Activated naive CD4-positive, alpha-beta T cell treated with anti-CD3 and anti-CD28 coated beads, Interleukin-2, amount 10 ng/mL, durations not matched to agents 7 days and 5 days (primary cell): ENCODE measurements around the gene MAGED1.

ENCODE experiments used
- CTCF ChIA-PET: fragments of 350-600 bp; sonication (Branson Sonifier 250); formaldehyde crosslinking; loops from one replicate; lab custom pipeline; 2021; ENCODE audit warnings: antibody characterized with exemption; lab: Charles Lee
- DNase-seq: peaks from one replicate; pipeline ENCODE4 v3.0.0-alpha.2; 2020
- H3K27ac Mint-ChIP-seq: one replicate; pipeline ENCODE4 v1.8.0; 2021; ENCODE audit warnings: mild to moderate bottlenecking, moderate library complexity, mixed read lengths
- H3K27me3 Mint-ChIP-seq: one replicate; pipeline ENCODE4 v1.8.0; 2021; ENCODE audit warnings: mild to moderate bottlenecking, mixed read lengths
- H3K36me3 Mint-ChIP-seq: one replicate; pipeline ENCODE4 v1.8.0; 2021; ENCODE audit warnings: mixed read lengths
- H3K4me1 Mint-ChIP-seq: one replicate; pipeline ENCODE4 v1.8.0; 2021; ENCODE audit warnings: mixed read lengths
- H3K4me3 Mint-ChIP-seq: one replicate; pipeline ENCODE4 v1.8.0; 2021; ENCODE audit warnings: mild to moderate bottlenecking, moderate library complexity, mixed read lengths
- H3K9me3 Mint-ChIP-seq: one replicate; pipeline ENCODE4 v1.8.0; 2021; ENCODE audit warnings: mixed read lengths

Gene MAGED1, protein sequence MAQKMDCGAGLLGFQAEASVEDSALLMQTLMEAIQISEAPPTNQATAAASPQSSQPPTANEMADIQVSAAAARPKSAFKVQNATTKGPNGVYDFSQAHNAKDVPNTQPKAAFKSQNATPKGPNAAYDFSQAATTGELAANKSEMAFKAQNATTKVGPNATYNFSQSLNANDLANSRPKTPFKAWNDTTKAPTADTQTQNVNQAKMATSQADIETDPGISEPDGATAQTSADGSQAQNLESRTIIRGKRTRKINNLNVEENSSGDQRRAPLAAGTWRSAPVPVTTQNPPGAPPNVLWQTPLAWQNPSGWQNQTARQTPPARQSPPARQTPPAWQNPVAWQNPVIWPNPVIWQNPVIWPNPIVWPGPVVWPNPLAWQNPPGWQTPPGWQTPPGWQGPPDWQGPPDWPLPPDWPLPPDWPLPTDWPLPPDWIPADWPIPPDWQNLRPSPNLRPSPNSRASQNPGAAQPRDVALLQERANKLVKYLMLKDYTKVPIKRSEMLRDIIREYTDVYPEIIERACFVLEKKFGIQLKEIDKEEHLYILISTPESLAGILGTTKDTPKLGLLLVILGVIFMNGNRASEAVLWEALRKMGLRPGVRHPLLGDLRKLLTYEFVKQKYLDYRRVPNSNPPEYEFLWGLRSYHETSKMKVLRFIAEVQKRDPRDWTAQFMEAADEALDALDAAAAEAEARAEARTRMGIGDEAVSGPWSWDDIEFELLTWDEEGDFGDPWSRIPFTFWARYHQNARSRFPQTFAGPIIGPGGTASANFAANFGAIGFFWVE

DNA sequence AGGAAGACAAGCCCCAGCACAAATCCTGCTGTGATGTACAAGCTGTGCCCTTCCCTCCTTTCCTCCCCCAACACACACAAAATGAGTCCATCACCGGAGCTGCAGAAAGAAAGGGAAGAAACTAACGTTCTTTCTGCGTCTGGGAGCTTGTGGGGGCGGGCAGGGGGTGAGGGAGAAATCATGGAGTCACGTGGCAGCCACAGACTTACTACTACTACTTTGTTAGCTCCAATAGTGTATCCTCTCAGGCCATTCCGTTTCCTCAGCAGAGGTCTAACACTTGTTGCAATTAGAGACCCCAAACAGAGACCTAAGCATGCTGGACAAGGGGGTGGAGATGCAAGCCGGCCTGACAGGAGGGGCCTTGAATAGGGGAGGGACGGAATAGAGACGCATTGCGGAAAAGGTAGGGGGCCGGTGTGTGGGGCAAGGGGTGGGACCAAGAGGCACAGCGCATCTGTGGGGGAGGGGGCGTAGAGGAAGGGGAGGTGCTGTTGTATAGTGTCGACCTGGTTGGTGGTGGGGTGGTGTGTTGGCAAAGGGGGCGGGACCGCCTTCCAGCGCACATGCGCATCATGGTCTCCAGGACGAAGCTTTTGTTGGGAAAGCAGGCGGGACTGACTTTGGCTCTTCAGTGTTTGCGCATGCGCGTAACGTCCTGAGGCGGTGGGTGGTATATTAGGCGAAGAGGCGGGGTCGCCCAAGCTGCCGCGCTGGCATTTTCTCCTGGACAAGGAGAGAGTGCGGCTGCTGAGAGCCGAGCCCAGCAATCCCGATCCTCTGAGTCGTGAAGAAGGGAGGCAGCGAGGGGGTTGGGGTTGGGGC, at the start of gene MAGED1:
MAGED1 (plus strand) TSS at position 703 of the 825 bp plus-strand sequence. CDS start 682 bp downstream, outside the sequence.
- peak; percentile 86 for DNase-seq
- H3K4me1 Mint-ChIP-seq, result peaks cover 35% of the 10 kb centered on the region
- CTCF ChIA-PET, result no interaction called here
- peak within 1 kb of the TSS; percentile 91 for H3K4me3 Mint-ChIP-seq
- peak within 1 kb of the TSS; percentile 78 for H3K27ac Mint-ChIP-seq
- H3K27me3 Mint-ChIP-seq, result no peaks in the 10 kb centered on the region
- peaks cover 7% of the 10 kb centered on the region for H3K36me3 Mint-ChIP-seq
- H3K9me3 Mint-ChIP-seq, result no peaks in the 10 kb centered on the region

DNA sequence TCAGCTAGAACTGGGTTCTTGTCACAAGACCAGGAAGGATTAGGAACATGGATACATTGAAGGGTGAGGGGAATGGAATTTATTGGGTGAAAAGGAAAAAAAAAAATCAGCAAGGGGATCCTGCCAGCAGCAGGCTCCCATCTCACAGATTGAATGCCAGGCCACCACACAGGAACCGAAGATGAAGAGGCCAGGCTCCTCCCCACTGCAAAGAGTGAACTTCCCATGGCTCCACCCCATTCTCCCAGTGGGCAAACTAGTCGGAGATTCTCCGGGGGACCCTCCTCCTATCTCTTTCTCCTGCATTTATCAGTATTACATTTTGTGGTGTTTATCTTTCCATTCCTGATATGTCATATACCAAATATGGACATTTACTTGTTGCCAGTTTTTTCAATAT, 46.0 kb upstream of the MAGED1 start:
- Mint-ChIP-seq H3K36me3 (peaks cover 11% of the 10 kb centered on the region), H3K4me1 (no peaks in the 10 kb centered on the region), H3K4me3 (no peak overlapping the region), H3K9me3 (no peaks in the 10 kb centered on the region), H3K27ac (no peak overlapping the region), H3K27me3 (no peaks in the 10 kb centered on the region)
- DNase-seq, result no peak
- CTCF ChIA-PET, result no interaction called here

DNA sequence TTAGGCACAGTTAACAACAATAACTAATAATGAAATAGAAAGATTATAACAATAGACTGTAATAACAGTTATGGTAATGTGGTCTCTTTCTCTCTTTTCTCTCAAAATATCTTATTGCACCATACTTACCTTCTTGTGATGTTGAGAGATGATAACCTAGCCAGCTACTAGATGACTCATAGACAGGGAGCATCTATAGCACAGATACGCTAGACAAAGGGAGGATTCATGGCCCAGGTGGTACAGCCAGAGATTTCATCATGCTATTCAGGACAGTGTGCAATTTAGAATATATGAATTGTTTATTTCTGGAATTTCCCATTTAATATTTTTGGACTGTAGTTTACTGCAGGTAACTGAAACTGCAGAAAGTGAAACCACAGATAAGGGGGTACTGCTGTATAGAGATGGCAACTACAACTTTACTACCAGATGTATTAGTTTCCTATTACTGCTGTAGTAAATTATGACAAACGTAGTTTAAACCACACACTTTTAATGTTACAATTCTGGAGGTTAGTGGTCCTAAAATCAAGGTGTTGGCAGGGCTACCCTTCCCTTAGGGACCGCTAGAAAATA, 41.8 kb upstream of the MAGED1 start:
- Mint-ChIP-seq H3K9me3 (peaks cover 5% of the 10 kb centered on the region), H3K4me3 (no peak overlapping the region), H3K36me3 (peaks cover 25% of the 10 kb centered on the region), H3K4me1 (no peaks in the 10 kb centered on the region), H3K27me3 (no peaks in the 10 kb centered on the region), H3K27ac (no peak overlapping the region)
- DNase-seq, result no peak
- CTCF ChIA-PET, result no interaction called here

DNA sequence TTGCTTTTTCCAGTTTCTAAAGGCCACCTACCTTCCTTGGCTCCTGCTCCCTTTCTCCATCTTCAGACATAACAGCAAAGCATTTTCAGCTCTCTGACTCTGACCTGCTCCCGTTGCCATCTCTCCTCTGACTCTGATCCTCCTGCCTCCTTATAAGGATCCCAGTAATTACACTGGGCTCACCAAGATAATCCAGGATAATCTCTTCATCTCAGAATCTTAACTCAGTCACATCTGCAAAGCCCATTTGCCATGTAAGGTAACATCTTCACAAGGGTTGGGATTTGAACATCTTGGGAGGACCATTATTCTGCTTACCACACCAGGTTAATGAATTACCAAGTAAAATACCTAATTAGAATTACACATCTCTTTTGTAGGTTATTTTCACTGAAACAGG, 41.3 kb upstream of the MAGED1 start:
- DNase-seq, result no peak
- H3K9me3 Mint-ChIP-seq, result peaks cover 8% of the 10 kb centered on the region
- H3K36me3 Mint-ChIP-seq, result peaks cover 29% of the 10 kb centered on the region
- H3K27ac Mint-ChIP-seq, result peak overlapping the region; percentile 37
- no peaks in the 10 kb centered on the region for H3K27me3 Mint-ChIP-seq
- CTCF ChIA-PET, result no interaction called here
- H3K4me1 Mint-ChIP-seq, result no peaks in the 10 kb centered on the region
- H3K4me3 Mint-ChIP-seq, result no peak overlapping the region

DNA sequence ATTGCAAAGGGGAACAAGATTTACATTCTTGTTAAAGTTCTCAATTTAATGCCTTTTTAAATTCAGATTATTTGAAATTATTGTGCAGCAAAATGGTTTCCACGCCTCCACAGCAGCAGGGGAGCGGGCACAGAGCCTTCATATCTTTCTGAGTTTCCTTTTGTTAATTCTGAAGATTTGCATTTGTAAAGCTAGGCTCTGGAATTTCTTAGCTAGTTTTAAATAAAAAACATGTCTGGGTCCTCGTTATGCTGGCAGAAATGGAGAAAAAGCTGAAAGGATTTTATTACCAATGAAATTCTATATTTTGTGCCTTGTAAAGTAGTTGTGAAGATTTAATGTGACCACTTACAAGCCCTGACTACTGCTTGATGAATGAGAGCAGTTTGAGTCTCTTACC, 40.8 kb upstream of the MAGED1 start:
- no peaks in the 10 kb centered on the region for H3K4me1 Mint-ChIP-seq
- H3K36me3 Mint-ChIP-seq, result peaks cover 31% of the 10 kb centered on the region
- DNase-seq, result no peak
- H3K27ac Mint-ChIP-seq, result no peak overlapping the region
- H3K27me3 Mint-ChIP-seq, result no peaks in the 10 kb centered on the region
- H3K4me3 Mint-ChIP-seq, result no peak overlapping the region
- CTCF ChIA-PET, result no interaction called here
- peaks cover 13% of the 10 kb centered on the region for H3K9me3 Mint-ChIP-seq

DNA sequence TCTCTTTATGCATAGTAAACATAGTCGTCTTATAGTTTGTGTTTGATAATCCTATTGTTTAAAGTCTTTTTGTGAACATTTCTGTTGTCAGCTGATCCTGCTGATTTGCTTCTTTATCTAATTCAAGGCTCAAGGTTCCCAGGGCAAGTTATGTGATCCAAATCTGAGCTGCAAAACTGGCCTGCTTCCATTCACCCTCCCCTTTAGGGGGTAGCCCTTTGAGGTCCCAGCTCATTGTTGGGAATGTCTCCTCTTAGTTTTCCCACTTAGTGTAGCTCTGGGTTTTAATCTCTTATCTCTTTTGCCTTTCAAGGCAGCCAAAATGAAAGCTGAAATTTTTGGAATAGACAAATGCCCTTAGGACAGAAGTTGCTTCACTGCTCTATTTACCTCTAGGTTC, 40.2 kb upstream of the MAGED1 start:
- Mint-ChIP-seq H3K4me1 (no peaks in the 10 kb centered on the region), H3K4me3 (no peak overlapping the region), H3K27me3 (no peaks in the 10 kb centered on the region), H3K27ac (no peak overlapping the region), H3K9me3 (peaks cover 15% of the 10 kb centered on the region), H3K36me3 (peaks cover 29% of the 10 kb centered on the region)
- no peak for DNase-seq
- CTCF ChIA-PET, result no interaction called here

DNA sequence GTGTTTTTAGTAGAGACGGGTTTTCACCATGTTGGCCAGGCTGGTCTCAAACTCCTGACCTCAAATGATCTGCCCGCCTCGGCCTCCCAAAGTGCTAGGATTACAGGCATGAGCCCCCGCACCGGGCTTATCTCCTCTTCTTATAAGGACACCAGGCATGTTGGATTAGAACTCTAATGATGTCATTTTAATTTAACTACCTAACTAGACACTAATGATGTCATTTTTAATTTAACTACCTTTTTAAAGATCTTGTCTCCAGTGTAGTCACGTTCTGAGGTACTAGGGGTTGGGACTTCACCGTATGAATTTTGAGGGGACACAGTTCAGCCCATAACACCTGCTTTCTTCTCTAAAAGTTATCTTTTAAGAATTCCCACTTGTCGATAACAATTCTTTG, 37.7 kb upstream of the MAGED1 start:
- DNase-seq, result no peak
- Mint-ChIP-seq H3K27ac (no peak overlapping the region), H3K9me3 (peaks cover 17% of the 10 kb centered on the region), H3K4me1 (no peaks in the 10 kb centered on the region), H3K27me3 (no peaks in the 10 kb centered on the region), H3K4me3 (no peak overlapping the region), H3K36me3 (peaks cover 34% of the 10 kb centered on the region)
- CTCF ChIA-PET, result no interaction called here

DNA sequence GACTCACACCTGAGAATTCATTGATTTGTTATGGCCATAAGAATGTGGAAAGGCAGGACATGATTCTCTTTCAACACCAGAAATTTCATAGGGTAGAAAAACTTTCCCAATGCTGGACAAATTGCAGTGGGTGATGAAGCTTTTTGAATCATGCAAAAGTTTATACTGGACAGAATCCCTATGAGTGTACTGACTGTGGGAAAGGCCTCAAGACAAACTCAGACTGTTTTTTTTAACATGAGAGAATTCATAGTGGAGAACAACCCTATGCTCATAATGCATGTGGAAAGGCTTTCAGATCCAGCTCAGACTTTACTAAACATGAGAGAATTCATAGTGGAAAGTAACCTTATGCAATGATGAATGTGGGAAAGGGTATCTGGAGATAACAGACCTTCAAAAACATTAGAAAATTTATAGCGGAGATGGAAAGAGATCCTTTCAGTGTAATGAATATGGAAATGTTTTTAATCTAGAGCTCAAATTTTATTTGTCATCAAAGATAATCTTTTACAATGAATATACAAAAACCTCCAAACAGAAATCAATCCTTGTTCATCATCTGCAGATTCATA, 36.2 kb upstream of the MAGED1 start:
- peaks cover 31% of the 10 kb centered on the region for H3K36me3 Mint-ChIP-seq
- H3K4me1 Mint-ChIP-seq, result no peaks in the 10 kb centered on the region
- H3K27ac Mint-ChIP-seq, result no peak overlapping the region
- no peak for DNase-seq
- peaks cover 17% of the 10 kb centered on the region for H3K9me3 Mint-ChIP-seq
- H3K4me3 Mint-ChIP-seq, result no peak overlapping the region
- H3K27me3 Mint-ChIP-seq, result no peaks in the 10 kb centered on the region
- CTCF ChIA-PET, result no interaction called here

DNA sequence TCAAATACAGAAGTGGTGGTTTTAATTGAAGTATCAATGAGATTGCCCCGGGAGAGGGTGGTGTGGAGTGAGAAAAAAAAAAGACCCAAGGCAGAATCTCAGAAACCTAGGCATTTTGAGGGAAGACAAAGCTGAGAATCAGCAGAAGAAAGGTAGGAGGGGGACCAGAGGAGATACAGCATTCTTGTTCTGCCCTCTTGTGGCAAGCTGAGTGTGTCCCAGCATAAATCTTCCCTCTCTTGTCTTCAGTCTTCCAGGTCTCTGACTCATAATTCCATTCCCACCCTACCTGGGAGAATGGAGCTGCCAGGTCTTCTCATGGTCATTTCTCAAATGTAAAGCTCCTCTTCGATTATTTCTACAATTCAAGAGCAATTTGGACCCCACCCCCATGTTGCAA, 32.7 kb upstream of the MAGED1 start:
- H3K27ac Mint-ChIP-seq, result no peak overlapping the region
- peaks cover 23% of the 10 kb centered on the region for H3K9me3 Mint-ChIP-seq
- H3K36me3 Mint-ChIP-seq, result peaks cover 24% of the 10 kb centered on the region
- H3K4me1 Mint-ChIP-seq, result peaks cover 4% of the 10 kb centered on the region
- DNase-seq, result peak; percentile 20
- H3K27me3 Mint-ChIP-seq, result no peaks in the 10 kb centered on the region
- H3K4me3 Mint-ChIP-seq, result no peak overlapping the region
- CTCF ChIA-PET, result interaction anchor here (1.0 to 1.1 kb wide), 3 partner anchors 218 to 222 kb away, joined by 3 to 4 read pairs (median 3); no protein-coding TSS in a partner anchor

DNA sequence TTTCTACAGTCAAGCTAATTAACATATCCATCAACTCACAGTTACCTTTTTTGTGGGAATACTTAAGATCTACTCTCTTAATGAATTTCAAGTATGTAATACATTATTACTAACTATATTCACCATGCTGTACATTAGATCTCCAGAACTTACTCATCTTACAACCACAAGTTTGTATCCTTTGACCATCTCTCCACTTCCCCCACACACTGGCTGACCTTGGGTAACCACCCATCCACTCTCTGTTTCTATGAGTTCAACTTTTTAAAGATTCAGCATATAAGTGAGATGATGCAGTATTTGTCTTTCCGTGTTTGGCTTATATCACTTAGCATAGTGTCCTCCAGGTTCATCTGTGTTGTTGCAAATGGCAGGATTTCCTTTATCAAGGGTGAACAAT, 30.5 kb upstream of the MAGED1 start:
- peaks cover 15% of the 10 kb centered on the region for H3K36me3 Mint-ChIP-seq
- DNase-seq, result no peak
- H3K27ac Mint-ChIP-seq, result no peak overlapping the region
- peaks cover 14% of the 10 kb centered on the region for H3K9me3 Mint-ChIP-seq
- CTCF ChIA-PET, result no interaction called here
- H3K27me3 Mint-ChIP-seq, result no peaks in the 10 kb centered on the region
- H3K4me3 Mint-ChIP-seq, result no peak overlapping the region
- peaks cover 4% of the 10 kb centered on the region for H3K4me1 Mint-ChIP-seq

DNA sequence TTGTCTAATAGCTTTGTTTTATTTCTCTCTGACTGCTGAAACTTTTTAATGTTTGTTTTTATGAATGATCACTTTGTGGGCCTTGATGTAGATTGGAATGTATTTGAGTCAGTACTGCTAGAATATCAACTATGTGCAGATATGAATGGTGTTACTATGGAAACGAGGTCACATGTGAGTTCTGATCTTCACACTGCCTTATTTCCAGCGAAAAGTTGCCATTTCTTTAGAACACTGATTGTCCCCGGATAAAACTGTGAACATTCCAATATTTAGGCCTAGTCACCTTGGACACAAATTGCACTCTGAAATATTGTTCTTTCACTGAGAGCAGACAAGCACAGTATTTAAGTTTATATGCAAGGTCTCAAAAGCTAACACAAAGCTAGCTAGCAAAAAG, 27.2 kb upstream of the MAGED1 start:
- CTCF ChIA-PET, result no interaction called here
- H3K4me3 Mint-ChIP-seq, result no peak overlapping the region

DNA sequence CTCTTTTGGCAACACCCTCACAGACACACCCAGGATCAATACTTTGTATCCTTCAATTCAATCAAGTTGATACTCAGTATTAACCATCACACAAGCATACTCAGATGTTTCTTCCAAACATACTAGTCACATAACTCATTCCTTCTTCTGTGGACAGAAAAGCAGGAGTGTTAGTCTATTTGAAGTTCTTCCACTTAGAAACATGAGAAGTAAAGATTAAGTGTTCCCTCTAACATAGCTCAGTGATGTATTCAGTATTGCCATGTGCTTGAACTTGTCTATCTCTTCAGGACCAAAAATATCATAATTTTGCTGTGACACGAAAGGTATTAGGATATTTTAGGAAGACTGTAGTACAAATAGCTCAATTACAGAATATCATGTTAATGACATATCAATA, 25.8 kb upstream of the MAGED1 start:
- Mint-ChIP-seq H3K4me3 (no peak overlapping the region), H3K9me3 (peaks cover 13% of the 10 kb centered on the region), H3K4me1 (peaks cover 4% of the 10 kb centered on the region), H3K27ac (no peak overlapping the region), H3K27me3 (no peaks in the 10 kb centered on the region), H3K36me3 (peaks cover 13% of the 10 kb centered on the region)
- DNase-seq, result no peak
- CTCF ChIA-PET, result no interaction called here

More for the DNA sequence above, 27.2 kb upstream of the MAGED1 start:
- no peak for DNase-seq
- Mint-ChIP-seq H3K27me3 (no peaks in the 10 kb centered on the region), H3K27ac (no peak overlapping the region), H3K4me1 (peaks cover 4% of the 10 kb centered on the region), H3K36me3 (peaks cover 13% of the 10 kb centered on the region), H3K9me3 (peaks cover 13% of the 10 kb centered on the region)

DNA sequence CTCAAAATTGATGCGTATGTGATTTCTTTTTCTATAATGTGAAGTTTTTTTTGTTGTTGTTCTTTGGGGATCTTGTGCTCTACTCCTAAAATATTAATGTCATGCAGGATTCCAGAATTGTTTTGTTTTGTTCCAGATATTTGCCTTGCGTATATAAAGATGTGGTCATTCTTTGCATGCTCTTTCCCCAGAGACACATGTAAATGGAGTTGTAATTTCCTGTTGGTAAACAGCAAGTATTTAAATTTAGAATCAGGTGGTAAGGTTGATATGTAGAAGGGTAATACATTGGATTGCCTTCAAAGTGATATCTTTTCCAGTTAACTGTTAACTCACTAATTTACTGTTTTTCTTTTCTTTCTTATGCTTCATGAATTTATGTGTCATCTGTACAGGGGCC, 23.1 kb upstream of the MAGED1 start:
- Mint-ChIP-seq H3K27me3 (no peaks in the 10 kb centered on the region), H3K4me1 (no peaks in the 10 kb centered on the region), H3K27ac (no peak overlapping the region), H3K4me3 (no peak overlapping the region), H3K9me3 (peaks cover 5% of the 10 kb centered on the region), H3K36me3 (peaks cover 7% of the 10 kb centered on the region)
- CTCF ChIA-PET, result no interaction called here
- DNase-seq, result no peak
